ENCODE measurements around the gene DVL2. TPM values are rescaled to one million over a fixed set of nuclear protein-coding genes. Genes with fewer than 3 reads are reported as not detected.
"Not testable (repeated sequence)": the region's sequence is repeated elsewhere in the genome, so short reads cannot be mapped to it uniquely, and the experiment has no call there.

The DVL2 gene
- total and polyA plus RNA-seq, 2 of the 13 experiments (the other 11 are each of a cell fraction or from before 2014, with no cell fraction given): 5.7 to 38.2 TPM

DNA sequence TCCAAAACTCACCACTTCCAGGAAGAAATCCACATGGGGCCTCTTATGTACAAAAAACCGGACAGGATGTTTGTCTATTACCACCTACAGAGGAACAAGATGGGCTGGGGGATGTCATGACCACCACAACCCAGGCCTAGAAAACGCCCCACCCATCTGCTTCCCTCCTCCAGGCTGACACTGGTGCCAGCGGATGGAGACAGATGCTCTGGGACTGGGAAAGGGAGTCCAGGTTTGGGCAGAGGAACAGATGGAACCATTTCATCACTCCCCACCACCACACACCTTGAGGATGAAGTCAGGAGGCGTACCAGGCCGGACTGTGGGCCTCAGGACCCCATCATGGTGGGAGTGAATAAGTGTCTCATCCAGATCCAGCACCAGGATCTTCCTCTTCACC, 12.5 kb upstream of the DVL2 start (continued):
- TF ChIP-seq, protein P1, sequence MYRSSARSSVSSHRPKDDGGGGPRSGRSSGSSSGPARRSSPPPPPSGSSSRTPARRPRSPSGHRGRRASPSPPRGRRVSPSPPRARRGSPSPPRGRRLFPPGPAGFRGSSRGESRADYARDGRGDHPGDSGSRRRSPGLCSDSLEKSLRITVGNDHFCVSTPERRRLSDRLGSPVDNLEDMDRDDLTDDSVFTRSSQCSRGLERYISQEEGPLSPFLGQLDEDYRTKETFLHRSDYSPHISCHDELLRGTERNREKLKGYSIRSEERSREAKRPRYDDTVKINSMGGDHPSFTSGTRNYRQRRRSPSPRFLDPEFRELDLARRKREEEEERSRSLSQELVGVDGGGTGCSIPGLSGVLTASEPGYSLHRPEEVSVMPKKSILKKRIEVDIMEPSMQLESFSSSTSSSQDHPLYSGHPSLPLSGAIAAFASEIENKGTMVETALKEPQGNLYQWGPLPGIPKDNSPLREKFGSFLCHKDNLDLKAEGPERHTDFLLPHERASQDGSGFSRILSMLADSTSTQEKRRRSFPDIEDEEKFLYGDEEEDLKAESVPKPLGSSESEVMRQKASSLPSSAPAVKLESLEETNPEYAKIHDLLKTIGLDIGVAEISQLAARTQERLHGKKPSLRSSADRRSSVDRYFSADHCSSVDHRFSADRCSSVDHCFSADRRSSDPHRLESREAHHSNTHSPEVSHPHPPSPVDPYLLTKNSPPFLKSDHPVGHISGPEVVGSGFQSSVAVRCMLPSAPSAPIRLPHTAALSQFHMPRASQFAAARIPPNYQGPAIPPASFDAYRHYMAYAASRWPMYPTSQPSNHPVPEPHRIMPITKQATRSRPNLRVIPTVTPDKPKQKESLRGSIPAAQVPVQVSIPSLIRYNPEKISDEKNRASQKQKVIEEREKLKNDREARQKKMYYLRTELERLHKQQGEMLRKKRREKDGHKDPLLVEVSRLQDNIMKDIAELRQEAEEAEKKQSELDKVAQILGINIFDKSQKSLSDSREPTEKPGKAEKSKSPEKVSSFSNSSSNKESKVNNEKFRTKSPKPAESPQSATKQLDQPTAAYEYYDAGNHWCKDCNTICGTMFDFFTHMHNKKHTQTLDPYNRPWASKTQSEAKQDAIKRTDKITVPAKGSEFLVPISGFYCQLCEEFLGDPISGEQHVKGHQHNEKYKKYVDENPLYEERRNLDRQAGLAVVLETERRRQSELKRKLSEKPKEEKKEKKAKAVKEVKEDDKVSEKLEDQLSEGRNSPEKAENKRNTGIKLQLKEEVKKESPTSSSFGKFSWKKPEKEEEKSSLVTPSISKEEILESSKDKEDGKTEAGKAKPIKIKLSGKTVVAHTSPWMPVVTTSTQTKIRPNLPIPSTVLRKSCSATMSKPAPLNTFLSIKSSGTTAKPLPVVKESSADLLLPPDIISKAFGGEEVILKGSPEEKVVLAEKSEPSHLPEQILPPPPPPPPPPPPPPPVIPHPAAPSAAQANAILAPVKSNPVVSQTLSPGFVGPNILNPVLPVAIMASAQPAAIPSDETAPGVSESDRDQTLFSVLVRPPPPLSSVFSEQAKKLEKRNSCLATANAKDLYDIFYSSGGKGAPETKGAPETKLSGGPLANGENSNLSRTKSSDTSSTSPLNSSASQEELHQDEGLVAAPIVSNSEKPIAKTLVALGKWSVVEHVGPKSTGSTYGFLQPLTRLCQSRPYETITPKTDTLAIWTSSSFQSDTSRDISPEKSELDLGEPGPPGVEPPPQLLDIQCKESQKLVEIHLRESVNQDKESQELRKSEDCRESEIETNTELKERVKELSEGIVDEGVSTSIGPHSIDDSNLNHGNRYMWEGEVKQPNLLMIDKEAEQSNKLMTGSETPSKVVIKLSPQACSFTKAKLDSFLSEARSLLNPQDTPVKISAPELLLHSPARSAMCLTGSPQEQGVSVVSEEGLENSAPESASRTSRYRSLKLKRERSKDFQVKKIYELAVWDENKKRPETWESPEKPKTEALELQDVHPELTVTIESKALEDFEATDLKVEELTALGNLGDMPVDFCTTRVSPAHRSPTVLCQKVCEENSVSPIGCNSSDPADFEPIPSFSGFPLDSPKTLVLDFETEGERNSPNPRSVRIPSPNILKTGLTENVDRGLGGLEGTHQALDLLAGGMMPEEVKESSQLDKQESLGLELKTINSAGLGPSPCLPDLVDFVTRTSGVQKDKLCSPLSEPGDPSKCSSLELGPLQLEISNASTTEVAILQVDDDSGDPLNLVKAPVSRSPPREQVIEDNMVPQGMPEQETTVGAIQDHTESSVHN (CRISPR knock-in tag; IDR thresholded peaks at IDR 0.05): no peak
- no peak for TF ChIP-seq ZNF687 (CRISPR knock-in tag; IDR thresholded peaks at IDR 0.05)

DNA sequence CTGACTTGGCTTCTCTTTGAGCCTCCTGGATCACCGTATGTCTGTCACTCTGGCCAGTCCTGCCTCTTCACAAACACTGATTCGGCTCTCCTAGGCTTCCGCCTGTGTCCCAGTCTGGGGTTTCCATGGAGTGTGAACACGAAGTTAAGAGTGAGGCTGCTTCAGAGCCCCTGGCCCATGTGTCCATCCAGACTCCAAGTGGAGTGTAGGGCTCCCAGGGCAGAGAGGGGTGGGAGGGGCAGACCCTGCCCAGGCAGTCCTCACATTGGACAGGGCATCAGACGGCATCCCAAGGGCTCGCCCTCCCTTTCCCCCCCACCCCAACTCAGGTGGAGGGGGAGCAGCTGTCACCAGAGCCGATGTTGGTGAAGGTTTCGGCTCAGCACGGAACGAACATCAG, 9.5 kb upstream of the DVL2 start:
- BruUV-seq (replicated peaks); H3K9me3 ChIP-seq (ENCODE audit: low read length); H4K20me1 ChIP-seq (ENCODE audit: insufficient read depth, low read length); FAIRE-seq; H3K4me3 ChIP-seq (replicated peaks in 1 of 3; ENCODE audit: insufficient read depth in 1 of 3, low read depth in 2 of 3, low read length in 3 of 3); H3K27me3 ChIP-seq (ENCODE audit: control insufficient read depth in 1 of 2, insufficient read depth in 2 of 2, low read length in 2 of 2); H3K4me2 ChIP-seq (ENCODE audit: low read depth, low read length); in situ Hi-C loops (cut with HindIII; ENCODE audit: extremely low pct_ligation_motif_present, low pct_unique_long_range_greater_than_20kb); H3K9ac ChIP-seq (ENCODE audit: insufficient read depth, low read depth, low read length); DNase-seq (ENCODE audit: low spot score); H2AFZ ChIP-seq (ENCODE audit: low read length); H3K27ac ChIP-seq (ENCODE audit: extremely low read length, insufficient read depth, low read length); ATAC-seq: not testable (repeated sequence)
- 96% methylated on average over 10 of the region's 10 CpGs for WGBS (ENCODE audit: low lambda C conversion rate)
- ChIA-PET CTCF (ENCODE audit: low intra/inter-chr PET ratio, low total read pairs) (interaction anchor here (1.6 kb wide), 1 partner anchor 52 kb away, joined by 11 read pairs; no protein-coding TSS in a partner anchor), POLR2A (interaction anchor here (1.1 to 1.5 kb wide), 2 partner anchors 69 to 129 kb away, joined by 4 read pairs; partner anchors contain the start of gene ASGR2)
- Histone ChIP-seq H3K36me3 (replicated peaks in 1 of 2; ENCODE audit: control insufficient read depth in 1 of 2, insufficient read depth in 2 of 2, low read length in 2 of 2) (peaks cover 5 to 27% of the 10 kb centered on the region in 2 experiments; a peak in 4 of 5 replicates), H3K4me1 (ENCODE audit: insufficient read depth, low read length) (peaks cover 28% of the 10 kb centered on the region), H3K79me2 (ENCODE audit: insufficient read depth, low read length) (peaks cover 42% of the 10 kb centered on the region)
- intact Hi-C loops (cut with micrococcal nuclease; ENCODE audit: unreplicated experiment): loop anchor here (5.0 kb wide), 1 partner anchor 38 kb away; the partner anchor contains the start of gene SLC2A4

All from HepG2 (cell line).